Measurements from ENCODE around the gene IRS1.
"Not testable (repeated sequence)": the region's sequence is repeated elsewhere in the genome, so short reads cannot be mapped to it uniquely, and the experiment has no call there.

The IRS1 gene, protein sequence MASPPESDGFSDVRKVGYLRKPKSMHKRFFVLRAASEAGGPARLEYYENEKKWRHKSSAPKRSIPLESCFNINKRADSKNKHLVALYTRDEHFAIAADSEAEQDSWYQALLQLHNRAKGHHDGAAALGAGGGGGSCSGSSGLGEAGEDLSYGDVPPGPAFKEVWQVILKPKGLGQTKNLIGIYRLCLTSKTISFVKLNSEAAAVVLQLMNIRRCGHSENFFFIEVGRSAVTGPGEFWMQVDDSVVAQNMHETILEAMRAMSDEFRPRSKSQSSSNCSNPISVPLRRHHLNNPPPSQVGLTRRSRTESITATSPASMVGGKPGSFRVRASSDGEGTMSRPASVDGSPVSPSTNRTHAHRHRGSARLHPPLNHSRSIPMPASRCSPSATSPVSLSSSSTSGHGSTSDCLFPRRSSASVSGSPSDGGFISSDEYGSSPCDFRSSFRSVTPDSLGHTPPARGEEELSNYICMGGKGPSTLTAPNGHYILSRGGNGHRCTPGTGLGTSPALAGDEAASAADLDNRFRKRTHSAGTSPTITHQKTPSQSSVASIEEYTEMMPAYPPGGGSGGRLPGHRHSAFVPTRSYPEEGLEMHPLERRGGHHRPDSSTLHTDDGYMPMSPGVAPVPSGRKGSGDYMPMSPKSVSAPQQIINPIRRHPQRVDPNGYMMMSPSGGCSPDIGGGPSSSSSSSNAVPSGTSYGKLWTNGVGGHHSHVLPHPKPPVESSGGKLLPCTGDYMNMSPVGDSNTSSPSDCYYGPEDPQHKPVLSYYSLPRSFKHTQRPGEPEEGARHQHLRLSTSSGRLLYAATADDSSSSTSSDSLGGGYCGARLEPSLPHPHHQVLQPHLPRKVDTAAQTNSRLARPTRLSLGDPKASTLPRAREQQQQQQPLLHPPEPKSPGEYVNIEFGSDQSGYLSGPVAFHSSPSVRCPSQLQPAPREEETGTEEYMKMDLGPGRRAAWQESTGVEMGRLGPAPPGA (N-terminal part only)
- 4.7 to 8.6 (median 7.4) reads per million in 3 donors for total RNA-seq

GRCh38 chr2:226799211-226799975 lies at the start of gene IRS1:
TSS of gene IRS1 (minus strand) at chr2:226799820. CDS start at chr2:226798738, 1,082 bp downstream.
- peak within 1 kb of the TSS; percentile 51 for H3K27ac ChIP-seq (ENCODE audit: insufficient read depth, low read length, poor library complexity, severe bottlenecking)
- DNase-seq, result peak; percentile 39 to 54 (median 44)

DNA sequence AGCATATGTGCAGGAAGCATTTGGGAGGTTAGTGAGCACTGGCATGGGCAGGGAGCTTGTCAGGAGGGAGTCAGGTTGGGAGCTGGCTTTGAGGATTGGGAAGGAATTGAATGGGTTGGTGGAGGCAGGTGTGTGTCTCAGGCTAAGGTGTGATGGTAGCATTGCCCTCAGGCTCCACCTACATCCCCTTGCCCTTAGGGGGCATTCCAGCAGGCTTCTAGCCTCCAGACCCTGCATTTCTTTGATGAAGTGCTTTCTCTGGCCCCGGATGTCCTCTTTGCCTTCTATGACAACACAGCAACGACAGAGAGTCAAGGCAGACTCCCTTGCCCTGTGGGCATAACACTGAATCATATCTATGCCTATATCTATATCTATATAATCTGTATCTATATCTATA lies 49.7 kb upstream of the IRS1 start:
- Histone ChIP-seq H3K4me1 (ENCODE audit: control insufficient read depth, insufficient read depth, low read length, poor library complexity, severe bottlenecking) (no peaks in the 10 kb centered on the region), H3K4me3 (ENCODE audit: insufficient read depth, low read depth, low read length, poor library complexity, severe bottlenecking) (no peak overlapping the region), H3K9me3 (ENCODE audit: control insufficient read depth, low read length) (no peaks in the 10 kb centered on the region), H3K27ac (ENCODE audit: insufficient read depth, low read length, poor library complexity, severe bottlenecking) (no peak overlapping the region), H3K27me3 (replicated peaks; ENCODE audit: control insufficient read depth, insufficient read depth, low read length, poor library complexity, severe bottlenecking) (no peaks in the 10 kb centered on the region), H3K36me3 (ENCODE audit: control insufficient read depth, insufficient read depth, low read length) (no peaks in the 10 kb centered on the region)
- DNase-seq, result no peak

More at GRCh38 chr2:226799211-226799975, at the start of gene IRS1:
- peak within 1 kb of the TSS; percentile 88 for H3K4me3 ChIP-seq (ENCODE audit: insufficient read depth, low read depth, low read length, poor library complexity, severe bottlenecking)
- H3K27me3 ChIP-seq (replicated peaks; ENCODE audit: control insufficient read depth, insufficient read depth, low read length, poor library complexity, severe bottlenecking), result no peaks in the 10 kb centered on the region
- no peaks in the 10 kb centered on the region for H3K9me3 ChIP-seq (ENCODE audit: control insufficient read depth, low read length)
- no peaks in the 10 kb centered on the region for H3K36me3 ChIP-seq (ENCODE audit: control insufficient read depth, insufficient read depth, low read length)
- H3K4me1 ChIP-seq (ENCODE audit: control insufficient read depth, insufficient read depth, low read length, poor library complexity, severe bottlenecking), result peaks cover 23% of the 10 kb centered on the region

- Histone ChIP-seq H3K9me3 (ENCODE audit: control insufficient read depth, low read length) (no peaks in the 10 kb centered on the region), H3K36me3 (ENCODE audit: control insufficient read depth, insufficient read depth, low read length) (no peaks in the 10 kb centered on the region), H3K4me1 (ENCODE audit: control insufficient read depth, insufficient read depth, low read length, poor library complexity, severe bottlenecking) (no peaks in the 10 kb centered on the region), H3K27ac (ENCODE audit: insufficient read depth, low read length, poor library complexity, severe bottlenecking) (no peak overlapping the region), H3K4me3 (ENCODE audit: insufficient read depth, low read depth, low read length, poor library complexity, severe bottlenecking) (no peak overlapping the region), H3K27me3 (replicated peaks; ENCODE audit: control insufficient read depth, insufficient read depth, low read length, poor library complexity, severe bottlenecking) (no peaks in the 10 kb centered on the region)
- DNase-seq, result no peak
These were observed 47.9 kb upstream of the IRS1 start for GRCh38 chr2:226847511-226847910.

GRCh38 chr2:226847090-226847489 lies 47.5 kb upstream of the IRS1 start:
- Histone ChIP-seq H3K27me3 (replicated peaks; ENCODE audit: control insufficient read depth, insufficient read depth, low read length, poor library complexity, severe bottlenecking) (no peaks in the 10 kb centered on the region), H3K36me3 (ENCODE audit: control insufficient read depth, insufficient read depth, low read length) (no peaks in the 10 kb centered on the region), H3K4me1 (ENCODE audit: control insufficient read depth, insufficient read depth, low read length, poor library complexity, severe bottlenecking) (no peaks in the 10 kb centered on the region), H3K4me3 (ENCODE audit: insufficient read depth, low read depth, low read length, poor library complexity, severe bottlenecking) (no peak overlapping the region), H3K27ac (ENCODE audit: insufficient read depth, low read length, poor library complexity, severe bottlenecking) (no peak overlapping the region), H3K9me3 (ENCODE audit: control insufficient read depth, low read length) (no peaks in the 10 kb centered on the region)
- no peak for DNase-seq

- Histone ChIP-seq H3K4me3 (ENCODE audit: insufficient read depth, low read depth, low read length, poor library complexity, severe bottlenecking) (no peak overlapping the region), H3K27ac (ENCODE audit: insufficient read depth, low read length, poor library complexity, severe bottlenecking) (no peak overlapping the region), H3K9me3 (ENCODE audit: control insufficient read depth, low read length) (no peaks in the 10 kb centered on the region), H3K27me3 (replicated peaks; ENCODE audit: control insufficient read depth, insufficient read depth, low read length, poor library complexity, severe bottlenecking) (no peaks in the 10 kb centered on the region), H3K4me1 (ENCODE audit: control insufficient read depth, insufficient read depth, low read length, poor library complexity, severe bottlenecking) (no peaks in the 10 kb centered on the region), H3K36me3 (ENCODE audit: control insufficient read depth, insufficient read depth, low read length) (no peaks in the 10 kb centered on the region)
- no peak for DNase-seq
These were observed 45.9 kb upstream of the IRS1 start for GRCh38 chr2:226845386-226846116.

DNA sequence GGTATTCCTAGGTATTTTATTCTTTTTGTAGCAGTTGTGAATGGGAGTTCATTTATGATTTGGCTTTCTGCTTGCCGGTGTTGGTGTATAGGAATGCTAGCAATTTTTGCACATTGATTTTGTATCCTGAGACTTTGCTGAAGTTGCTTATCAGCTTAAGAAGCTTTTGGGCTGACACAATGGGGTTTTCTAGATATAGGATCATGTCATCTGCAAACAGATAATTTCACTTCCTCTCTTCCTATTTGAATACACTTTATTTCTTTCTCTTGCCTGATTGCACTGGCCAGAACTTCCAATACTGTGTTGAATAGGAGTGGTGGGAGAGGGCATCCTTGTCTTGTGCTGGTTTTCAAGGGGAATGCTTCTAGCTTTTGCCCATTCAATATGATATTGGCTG lies 43.4 kb upstream of the IRS1 start:
- not testable (repeated sequence) for DNase-seq; H3K27me3 ChIP-seq (replicated peaks; ENCODE audit: control insufficient read depth, insufficient read depth, low read length, poor library complexity, severe bottlenecking); H3K36me3 ChIP-seq (ENCODE audit: control insufficient read depth, insufficient read depth, low read length); H3K9me3 ChIP-seq (ENCODE audit: control insufficient read depth, low read length); H3K4me3 ChIP-seq (ENCODE audit: insufficient read depth, low read depth, low read length, poor library complexity, severe bottlenecking); H3K27ac ChIP-seq (ENCODE audit: insufficient read depth, low read length, poor library complexity, severe bottlenecking)
- H3K4me1 ChIP-seq (ENCODE audit: control insufficient read depth, insufficient read depth, low read length, poor library complexity, severe bottlenecking), result peaks cover 19% of the 10 kb centered on the region

GRCh38 chr2:226839951-226840350 lies 40.3 kb upstream of the IRS1 start:
- H3K4me3 ChIP-seq (ENCODE audit: insufficient read depth, low read depth, low read length, poor library complexity, severe bottlenecking), result no peak overlapping the region
- peaks cover 39% of the 10 kb centered on the region for H3K4me1 ChIP-seq (ENCODE audit: control insufficient read depth, insufficient read depth, low read length, poor library complexity, severe bottlenecking)

GRCh38 chr2:226839161-226839560 lies 39.5 kb upstream of the IRS1 start:
- Histone ChIP-seq H3K4me3 (ENCODE audit: insufficient read depth, low read depth, low read length, poor library complexity, severe bottlenecking) (peak overlapping the region; percentile 14), H3K4me1 (ENCODE audit: control insufficient read depth, insufficient read depth, low read length, poor library complexity, severe bottlenecking) (peaks cover 42% of the 10 kb centered on the region), H3K27me3 (replicated peaks; ENCODE audit: control insufficient read depth, insufficient read depth, low read length, poor library complexity, severe bottlenecking) (no peaks in the 10 kb centered on the region), H3K27ac (ENCODE audit: insufficient read depth, low read length, poor library complexity, severe bottlenecking) (peak overlapping the region; percentile 100), H3K9me3 (ENCODE audit: control insufficient read depth, low read length) (no peaks in the 10 kb centered on the region), H3K36me3 (ENCODE audit: control insufficient read depth, insufficient read depth, low read length) (no peaks in the 10 kb centered on the region)
- no peak for DNase-seq

More at GRCh38 chr2:226839951-226840350, 40.3 kb upstream of the IRS1 start:
- Histone ChIP-seq H3K27me3 (replicated peaks; ENCODE audit: control insufficient read depth, insufficient read depth, low read length, poor library complexity, severe bottlenecking) (no peaks in the 10 kb centered on the region), H3K27ac (ENCODE audit: insufficient read depth, low read length, poor library complexity, severe bottlenecking) (peak overlapping the region; percentile 100), H3K9me3 (ENCODE audit: control insufficient read depth, low read length) (no peaks in the 10 kb centered on the region), H3K36me3 (ENCODE audit: control insufficient read depth, insufficient read depth, low read length) (no peaks in the 10 kb centered on the region)
- no peak for DNase-seq

DNA sequence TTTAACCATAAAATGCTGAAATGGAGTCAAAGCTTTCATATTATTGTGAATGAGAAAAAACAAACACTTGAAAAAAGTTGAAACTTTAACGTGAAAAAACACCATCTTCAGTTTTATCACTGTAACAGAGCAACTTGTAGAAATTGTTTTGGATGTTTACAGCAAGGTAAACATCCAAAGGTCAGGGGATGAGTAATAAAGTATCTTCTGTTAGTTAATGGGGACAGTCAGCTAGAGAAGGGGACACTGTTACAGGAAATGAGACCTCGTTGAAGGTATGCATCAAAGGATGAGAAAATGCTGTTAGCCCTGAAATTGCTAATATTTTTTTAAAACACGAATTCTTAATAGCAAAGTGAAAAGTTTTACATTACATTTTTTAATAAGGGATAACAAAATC lies 39.1 kb upstream of the IRS1 start:
- H3K4me3 ChIP-seq (ENCODE audit: insufficient read depth, low read depth, low read length, poor library complexity, severe bottlenecking), result peak overlapping the region; percentile 14
- peaks cover 42% of the 10 kb centered on the region for H3K4me1 ChIP-seq (ENCODE audit: control insufficient read depth, insufficient read depth, low read length, poor library complexity, severe bottlenecking)
- no peaks in the 10 kb centered on the region for H3K27me3 ChIP-seq (replicated peaks; ENCODE audit: control insufficient read depth, insufficient read depth, low read length, poor library complexity, severe bottlenecking)
- no peaks in the 10 kb centered on the region for H3K36me3 ChIP-seq (ENCODE audit: control insufficient read depth, insufficient read depth, low read length)
- no peaks in the 10 kb centered on the region for H3K9me3 ChIP-seq (ENCODE audit: control insufficient read depth, low read length)
- DNase-seq, result no peak
- H3K27ac ChIP-seq (ENCODE audit: insufficient read depth, low read length, poor library complexity, severe bottlenecking), result peak overlapping the region; percentile 100

Data from effector memory CD4-positive, alpha-beta T cell (primary cell).